Mesendoderm (in vitro differentiated cells): ENCODE data around the gene RUNDC1. TPM values are rescaled to one million over a fixed set of nuclear protein-coding genes. Genes with fewer than 3 reads are reported as not detected.

Experiments
- DNase-seq: peaks from one replicate; pipeline ENCODE4 v3.0.0; 2013
- H2AK5ac ChIP-seq: 2 replicates; pipeline ENCODE4 v1.6.1; 2013; ENCODE audit warnings: low read length, inconsistent platforms
- H2BK120ac ChIP-seq: 2 replicates; pipeline ENCODE4 v1.6.1; 2013; ENCODE audit warnings: low read depth, mild to moderate bottlenecking, low read length, moderate library complexity, mixed read lengths
- H2BK15ac ChIP-seq: replicated peaks from 2 replicates; pipeline ENCODE4 v1.6.1; 2013; ENCODE audit warnings: low read depth, mild to moderate bottlenecking, moderate library complexity
- H2BK5ac ChIP-seq: 2 replicates; pipeline ENCODE4 v1.6.1; 2013; ENCODE audit warnings: low read length, inconsistent platforms
- H3K18ac ChIP-seq: 2 replicates; pipeline ENCODE4 v1.6.1; 2013; ENCODE audit warnings: mild to moderate bottlenecking, low read length, mixed read lengths
- H3K23ac ChIP-seq: one replicate; pipeline ENCODE4 v1.6.1; 2013; ENCODE audit warnings: low read length
- H3K27ac ChIP-seq: 2 replicates; pipeline ENCODE4 v1.5.1; 2013; ENCODE audit warnings: low read depth, mild to moderate bottlenecking, inconsistent platforms, low read length, moderate library complexity
- H3K27me3 ChIP-seq: 2 replicates; pipeline ENCODE4 v1.6.1; 2013; ENCODE audit warnings: low read length, control low read depth, mild to moderate bottlenecking, inconsistent platforms; ENCODE audit not compliant: insufficient read depth, poor library complexity
- H3K36me3 ChIP-seq: 2 replicates; pipeline ENCODE4 v1.6.1; 2013; ENCODE audit warnings: low read length, inconsistent platforms; ENCODE audit not compliant: control insufficient read depth, insufficient read depth
- H3K4ac ChIP-seq: one replicate; pipeline ENCODE4 v1.6.1; 2013; ENCODE audit warnings: low read depth, mild to moderate bottlenecking, low read length, moderate library complexity
- H3K4me1 ChIP-seq: 2 replicates; pipeline ENCODE4 v1.6.1; 2013; ENCODE audit warnings: low read depth, low read length, inconsistent platforms; ENCODE audit not compliant: control insufficient read depth
- H3K4me2 ChIP-seq: 2 replicates; pipeline ENCODE4 v1.6.1; 2013; ENCODE audit warnings: low read length
- H3K4me3 ChIP-seq: 2 replicates; pipeline ENCODE4 v1.5.1; 2013; ENCODE audit warnings: mild to moderate bottlenecking, low read length
- H3K56ac ChIP-seq: one replicate; pipeline ENCODE4 v1.6.1; 2013; ENCODE audit warnings: low read length
- H3K79me1 ChIP-seq: 2 replicates; pipeline ENCODE4 v1.6.1; 2013; ENCODE audit warnings: low read length, inconsistent platforms
- H3K79me2 ChIP-seq: 2 replicates; pipeline ENCODE4 v1.6.1; 2013; ENCODE audit warnings: mild to moderate bottlenecking, low read length; ENCODE audit not compliant: control insufficient read depth, insufficient read depth
- H3K9ac ChIP-seq: 2 replicates; pipeline ENCODE4 v1.6.1; 2013; ENCODE audit warnings: low read length, inconsistent platforms
- H4K5ac ChIP-seq: one replicate; pipeline ENCODE4 v1.6.1; 2013; ENCODE audit warnings: low read length
- H4K8ac ChIP-seq: one replicate; pipeline ENCODE4 v1.6.1; 2013; ENCODE audit warnings: low read depth, mild to moderate bottlenecking, control low read depth, low read length, moderate library complexity
- WGBS: extraction: QIAGEN DNeasy Blood & Tissue Kit; methylation state at CpG from one replicate; pipeline ENCODE4 v1.1.7; 2013; ENCODE audit warnings: low lambda C conversion rate, missing lambda C conversion rate; ENCODE audit not compliant: insufficient coverage; ENCODE audit errors: extremely low coverage; 5-methylcytosine and 5-hydroxymethylcytosine counted together
- polyA plus RNA-seq, 2 experiments: library from polyadenylated mRNA; stranded (reverse); fragments of 200-250 nt; gene quantifications; one replicate each; pipeline ENCODE4 v1.2.3, GENCODE V29; 2013

RUNDC1 gene
- 6.8 TPM for polyA plus RNA-seq (2013, experiment 1 of 2)
- polyA plus RNA-seq (2013, experiment 2 of 2): 6.6 TPM

- DNase-seq: peak; percentile 92
- WGBS: no CpG with 5 or more reads among the region's 39 CpGs
Measured at GRCh38 chr17:42980274-42980765, at the start of gene RUNDC1. Gene RUNDC1, plus strand, starts transcription at chr17:42980565. Its CDS starts 12 bp downstream, at chr17:42980577.

DNA sequence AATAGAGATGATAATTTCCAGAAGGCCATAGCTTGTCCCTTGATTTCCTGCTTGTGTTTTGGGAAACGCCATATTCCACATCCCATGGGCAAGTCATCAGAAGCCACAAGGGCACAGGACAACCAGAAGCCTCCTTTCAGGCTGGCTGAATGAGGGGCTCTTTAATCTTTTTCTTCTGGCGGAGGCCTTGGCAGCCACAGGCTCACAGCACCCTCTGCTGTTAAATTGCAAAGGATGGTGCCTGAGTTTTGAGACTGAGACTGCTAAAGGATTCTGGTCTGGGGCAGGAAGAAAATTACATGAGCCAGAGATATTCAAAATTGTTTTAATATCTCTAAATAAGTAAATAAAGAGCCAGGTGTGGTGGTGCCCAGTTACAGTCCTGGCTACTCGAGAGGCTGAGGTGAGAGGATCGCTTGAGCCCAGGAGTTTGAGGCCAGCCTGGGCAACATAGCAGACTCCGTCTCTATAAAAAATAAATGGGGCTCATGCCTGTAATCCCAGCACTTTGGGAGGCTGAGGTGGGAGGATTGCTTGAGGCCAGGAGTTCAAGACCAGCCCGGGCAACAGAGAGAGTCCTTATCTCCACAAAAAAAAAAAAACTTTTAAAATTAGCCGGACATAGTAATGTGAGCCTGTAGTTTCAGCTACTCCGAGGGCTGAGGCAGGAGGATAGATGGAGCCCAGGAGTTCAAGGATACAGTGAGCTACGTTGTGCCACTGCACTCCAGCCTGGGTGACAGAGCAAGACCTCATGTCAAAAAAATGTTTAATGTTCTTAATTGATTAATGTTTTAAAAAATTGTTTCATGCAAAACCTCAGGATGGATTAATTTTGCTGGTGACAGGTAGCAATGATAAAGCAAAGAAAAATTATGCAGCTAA lies 42.4 kb upstream of the RUNDC1 start:
- H3K79me2 ChIP-seq: no peaks in the 10 kb centered on the region
- no peak overlapping the region for H4K5ac ChIP-seq
- WGBS: no CpG with 5 or more reads among the region's 9 CpGs
- DNase-seq: peak; percentile 81
- H2BK120ac ChIP-seq: no peak overlapping the region
- H3K56ac ChIP-seq: no peak overlapping the region
- H3K9ac ChIP-seq: no peak overlapping the region
- H3K4ac ChIP-seq: no peak overlapping the region
- no peak overlapping the region for H2BK15ac ChIP-seq
- H3K36me3 ChIP-seq: no peaks in the 10 kb centered on the region
- H4K8ac ChIP-seq: no peak overlapping the region
- H3K79me1 ChIP-seq: no peaks in the 10 kb centered on the region
- no peaks in the 10 kb centered on the region for H3K4me1 ChIP-seq
- no peak overlapping the region for H3K4me2 ChIP-seq
- no peak overlapping the region for H3K23ac ChIP-seq
- H3K27me3 ChIP-seq: no peaks in the 10 kb centered on the region
- no peak overlapping the region for H2BK5ac ChIP-seq
- no peak overlapping the region for H3K27ac ChIP-seq
- no peak overlapping the region for H2AK5ac ChIP-seq
- H3K18ac ChIP-seq: no peak overlapping the region
- no peak overlapping the region for H3K4me3 ChIP-seq

More at GRCh38 chr17:42980274-42980765, at the start of gene RUNDC1:
- H3K27ac ChIP-seq: peak within 1 kb of the TSS; percentile 82
- H2BK5ac ChIP-seq: peak within 1 kb of the TSS; percentile 61
- H4K8ac ChIP-seq: no peak within 1 kb of the TSS
- H3K36me3 ChIP-seq: no peaks in the 10 kb centered on the region
- H3K4ac ChIP-seq: no peak within 1 kb of the TSS
- H4K5ac ChIP-seq: no peak within 1 kb of the TSS
- H3K18ac ChIP-seq: peak within 1 kb of the TSS; percentile 34
- H3K4me3 ChIP-seq: peak within 1 kb of the TSS; percentile 81
- no peak within 1 kb of the TSS for H2BK120ac ChIP-seq
- no peak within 1 kb of the TSS for H2AK5ac ChIP-seq
- peak within 1 kb of the TSS; percentile 24 for H3K23ac ChIP-seq
- H3K79me1 ChIP-seq: peaks cover 5% of the 10 kb centered on the region
- no peaks in the 10 kb centered on the region for H3K27me3 ChIP-seq
- peak within 1 kb of the TSS; percentile 90 for H3K9ac ChIP-seq
- peak within 1 kb of the TSS; percentile 100 for H3K4me2 ChIP-seq
- H3K4me1 ChIP-seq: peaks cover 1% of the 10 kb centered on the region
- H2BK15ac ChIP-seq: no peak within 1 kb of the TSS
- H3K79me2 ChIP-seq: peaks cover 5% of the 10 kb centered on the region
- peak within 1 kb of the TSS; percentile 98 for H3K56ac ChIP-seq

DNA sequence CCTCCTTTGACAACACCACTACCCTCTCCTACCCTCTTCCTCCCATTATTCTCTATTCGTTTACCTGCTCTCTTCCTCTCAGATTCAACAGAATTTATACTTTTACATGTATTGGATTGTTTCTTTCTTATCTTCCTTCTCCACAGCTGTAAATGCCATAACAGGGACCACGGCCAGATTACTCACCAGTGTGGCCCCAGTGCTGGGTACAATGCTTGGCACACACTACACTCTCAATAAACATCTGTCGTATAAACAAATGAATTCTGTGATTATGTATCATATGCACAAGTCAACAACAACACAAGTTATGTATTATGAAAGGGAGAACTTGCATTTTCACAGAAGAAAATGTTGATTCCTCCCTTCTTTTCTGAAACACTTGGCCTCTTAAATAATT lies 36.2 kb upstream of the RUNDC1 start:
- Histone ChIP-seq H2BK120ac (no peak overlapping the region), H3K18ac (no peak overlapping the region), H3K27ac (no peak overlapping the region), H2AK5ac (no peak overlapping the region), H2BK5ac (no peak overlapping the region), H3K9ac (no peak overlapping the region), H2BK15ac (no peak overlapping the region), H3K36me3 (no peaks in the 10 kb centered on the region), H3K4me3 (no peak overlapping the region), H3K79me1 (no peaks in the 10 kb centered on the region), H3K4me2 (no peak overlapping the region), H3K4ac (no peak overlapping the region), H3K4me1 (no peaks in the 10 kb centered on the region), H3K27me3 (no peaks in the 10 kb centered on the region), H3K56ac (no peak overlapping the region), H3K23ac (no peak overlapping the region), H3K79me2 (no peaks in the 10 kb centered on the region), H4K8ac (no peak overlapping the region), H4K5ac (no peak overlapping the region)
- 100% methylated on average over 1 of the region's 3 CpGs for WGBS
- DNase-seq: no peak

- Histone ChIP-seq H3K18ac (no peak overlapping the region), H2BK15ac (no peak overlapping the region), H4K8ac (no peak overlapping the region), H3K9ac (no peak overlapping the region), H3K36me3 (peaks cover 2% of the 10 kb centered on the region), H2BK120ac (no peak overlapping the region), H4K5ac (no peak overlapping the region), H2AK5ac (no peak overlapping the region), H3K4me2 (no peak overlapping the region), H3K27ac (no peak overlapping the region), H3K27me3 (no peaks in the 10 kb centered on the region), H3K79me2 (no peaks in the 10 kb centered on the region), H3K4ac (no peak overlapping the region), H3K23ac (no peak overlapping the region), H3K56ac (no peak overlapping the region), H3K79me1 (no peaks in the 10 kb centered on the region), H3K4me1 (no peaks in the 10 kb centered on the region), H2BK5ac (no peak overlapping the region), H3K4me3 (no peak overlapping the region)
- no CpG with 5 or more reads among the region's 1 CpG for WGBS
- DNase-seq: no peak
Measured at GRCh38 chr17:42946812-42947211, 33.6 kb upstream of the RUNDC1 start.

DNA sequence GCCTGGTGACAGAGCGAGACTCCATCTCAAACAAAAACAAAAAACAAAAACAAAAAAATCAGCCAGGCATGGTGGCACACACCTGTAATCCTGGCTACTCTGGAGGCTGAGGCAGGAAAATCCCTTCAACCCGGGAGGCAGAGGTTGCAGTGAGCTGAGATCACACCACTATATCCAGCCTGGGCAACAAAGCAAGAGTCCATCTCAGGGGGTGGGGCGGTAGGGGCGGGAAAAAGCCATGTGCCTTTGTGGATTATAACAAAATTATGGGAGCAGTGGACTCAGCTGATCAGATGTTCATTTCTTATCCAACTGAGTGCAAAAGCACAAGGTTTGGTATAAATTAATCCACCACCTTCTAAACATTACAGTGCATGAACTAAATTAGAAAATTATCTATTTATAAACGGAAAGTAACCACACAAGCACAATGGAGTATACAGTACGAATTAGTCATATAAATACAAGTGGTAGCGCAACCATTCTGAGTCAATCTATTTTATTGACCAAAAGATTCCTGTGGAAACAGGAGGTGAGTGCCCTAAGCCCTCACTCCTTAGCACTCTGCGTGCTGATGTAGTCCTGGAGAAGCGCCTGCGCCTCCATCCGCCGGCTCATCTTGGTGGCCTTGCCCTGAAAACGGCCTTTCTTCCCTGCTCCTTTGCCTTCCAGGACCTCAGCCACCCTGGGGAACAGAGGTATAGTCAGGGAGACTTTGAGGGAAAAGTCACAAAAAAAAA lies 30.2 kb upstream of the RUNDC1 start:
- H4K8ac ChIP-seq: no peak overlapping the region
- no peaks in the 10 kb centered on the region for H3K4me1 ChIP-seq
- H3K23ac ChIP-seq: no peak overlapping the region
- no CpG with 5 or more reads among the region's 13 CpGs for WGBS
- H4K5ac ChIP-seq: no peak overlapping the region
- H3K4me2 ChIP-seq: no peak overlapping the region
- H2AK5ac ChIP-seq: no peak overlapping the region
- no peak overlapping the region for H3K56ac ChIP-seq
- H3K79me2 ChIP-seq: no peaks in the 10 kb centered on the region
- no peak overlapping the region for H2BK15ac ChIP-seq
- DNase-seq: no peak
- H3K4me3 ChIP-seq: no peak overlapping the region
- H3K79me1 ChIP-seq: no peaks in the 10 kb centered on the region
- no peaks in the 10 kb centered on the region for H3K27me3 ChIP-seq
- no peak overlapping the region for H2BK120ac ChIP-seq
- H3K27ac ChIP-seq: no peak overlapping the region
- no peak overlapping the region for H3K18ac ChIP-seq
- H3K36me3 ChIP-seq: peaks cover 5% of the 10 kb centered on the region
- H3K4ac ChIP-seq: no peak overlapping the region
- H2BK5ac ChIP-seq: no peak overlapping the region
- no peak overlapping the region for H3K9ac ChIP-seq
